ENCODE results near the gene PAFAH2.

The PAFAH2 gene

GRCh38 chr1:25914074-25914995 lies 83.5 kb downstream of the PAFAH2 start:
- no peak overlapping the region for H3K4me2 ChIP-seq
- H3K27me3 ChIP-seq (ENCODE audit: insufficient read depth, low read depth): no peaks in the 10 kb centered on the region
- TF ChIP-seq CTCF (conservative IDR thresholded peaks at IDR 0.05; ENCODE audit: low read depth, low read length): no peak
- no peak overlapping the region for H3K9ac ChIP-seq
- H4K20me1 ChIP-seq (ENCODE audit: insufficient read depth): no peaks in the 10 kb centered on the region
- no peaks in the 10 kb centered on the region for H3K79me2 ChIP-seq (ENCODE audit: insufficient read depth, low read depth)
- no peak overlapping the region for H2AFZ ChIP-seq (ENCODE audit: low read depth)
- no peaks in the 10 kb centered on the region for H3K36me3 ChIP-seq (ENCODE audit: insufficient read depth)
- no peak overlapping the region for H3K4me3 ChIP-seq (IDR thresholded peaks at IDR 0.05; ENCODE audit: insufficient read depth, low read depth, low read length)
- H3K4me1 ChIP-seq (ENCODE audit: low read depth, poor library complexity, severe bottlenecking): no peaks in the 10 kb centered on the region
- H3K27ac ChIP-seq: no peak overlapping the region

GRCh38 chr1:25913206-25913605 lies 84.7 kb downstream of the PAFAH2 start:
- H3K4me2 ChIP-seq: no peak overlapping the region
- no peaks in the 10 kb centered on the region for H3K4me1 ChIP-seq (ENCODE audit: low read depth, poor library complexity, severe bottlenecking)
- no peak overlapping the region for H3K4me3 ChIP-seq (IDR thresholded peaks at IDR 0.05; ENCODE audit: insufficient read depth, low read depth, low read length)
- H3K9ac ChIP-seq: no peak overlapping the region
- H3K36me3 ChIP-seq (ENCODE audit: insufficient read depth): no peaks in the 10 kb centered on the region
- H4K20me1 ChIP-seq (ENCODE audit: insufficient read depth): no peaks in the 10 kb centered on the region
- H3K27me3 ChIP-seq (ENCODE audit: insufficient read depth, low read depth): no peaks in the 10 kb centered on the region
- no peak for TF ChIP-seq CTCF (conservative IDR thresholded peaks at IDR 0.05; ENCODE audit: low read depth, low read length)
- H3K27ac ChIP-seq: no peak overlapping the region
- no peaks in the 10 kb centered on the region for H3K79me2 ChIP-seq (ENCODE audit: insufficient read depth, low read depth)
- no peak overlapping the region for H2AFZ ChIP-seq (ENCODE audit: low read depth)

GRCh38 chr1:25912076-25912831 lies 85.6 kb downstream of the PAFAH2 start:
- Histone ChIP-seq H3K4me3 (IDR thresholded peaks at IDR 0.05; ENCODE audit: insufficient read depth, low read depth, low read length) (no peak overlapping the region), H3K36me3 (ENCODE audit: insufficient read depth) (no peaks in the 10 kb centered on the region), H3K27me3 (ENCODE audit: insufficient read depth, low read depth) (no peaks in the 10 kb centered on the region), H3K27ac (no peak overlapping the region), H3K4me1 (ENCODE audit: low read depth, poor library complexity, severe bottlenecking) (no peaks in the 10 kb centered on the region), H3K79me2 (ENCODE audit: insufficient read depth, low read depth) (no peaks in the 10 kb centered on the region), H3K4me2 (no peak overlapping the region), H4K20me1 (ENCODE audit: insufficient read depth) (no peaks in the 10 kb centered on the region), H3K9ac (no peak overlapping the region), H2AFZ (ENCODE audit: low read depth) (no peak overlapping the region)
- TF ChIP-seq CTCF (conservative IDR thresholded peaks at IDR 0.05; ENCODE audit: low read depth, low read length): no peak

- no peak for TF ChIP-seq CTCF (conservative IDR thresholded peaks at IDR 0.05; ENCODE audit: low read depth, low read length)
- H2AFZ ChIP-seq (ENCODE audit: low read depth): no peak overlapping the region
- no peaks in the 10 kb centered on the region for H3K79me2 ChIP-seq (ENCODE audit: insufficient read depth, low read depth)
- H3K27me3 ChIP-seq (ENCODE audit: insufficient read depth, low read depth): no peaks in the 10 kb centered on the region
- H3K4me1 ChIP-seq (ENCODE audit: low read depth, poor library complexity, severe bottlenecking): no peaks in the 10 kb centered on the region
- H3K27ac ChIP-seq: no peak overlapping the region
- no peak overlapping the region for H3K4me2 ChIP-seq
- no peak overlapping the region for H3K9ac ChIP-seq
- H4K20me1 ChIP-seq (ENCODE audit: insufficient read depth): no peaks in the 10 kb centered on the region
- no peaks in the 10 kb centered on the region for H3K36me3 ChIP-seq (ENCODE audit: insufficient read depth)
- H3K4me3 ChIP-seq (IDR thresholded peaks at IDR 0.05; ENCODE audit: insufficient read depth, low read depth, low read length): no peak overlapping the region
Measured at GRCh38 chr1:25911162-25911561, 86.7 kb downstream of the PAFAH2 start.
